ENCODE measurements around the gene TBKBP1. TPM values are rescaled to one million over a fixed set of nuclear protein-coding genes. Genes with fewer than 3 reads are reported as not detected.

The TBKBP1 gene
- polyA plus RNA-seq, 2 of the 4 experiments (the other 2 are of a cell fraction): 3.4 to 9.3 TPM

- WGBS (ENCODE audit: missing lambda C conversion rate): 77% methylated on average over 11 of the region's 11 CpGs
- Histone ChIP-seq H3K9me3 (no peaks in the 10 kb centered on the region), H3K4me1 (peaks cover 13% of the 10 kb centered on the region), H3K4me3 (no peak overlapping the region), H3K27ac (no peak overlapping the region), H3K4me2 (no peak overlapping the region)
- ChIA-PET CTCF (interaction anchor here (0.9 to 7.3 kb wide), 23 partner anchors 9 to 208 kb away, joined by 3 to 130 read pairs (median 6); partner anchors contain the start of gene TBX21), POLR2A (no interaction called here)
- ATAC-seq (0 out of 6 replicates have a peak, but pooled peaks of 1 of the 2 experiments have one; percentile 2), DNase-seq (ENCODE audit: low read depth in 1 of 2, low spot score in 1 of 2) (no peak), FAIRE-seq (no peak)
- TF ChIP-seq ZFP36 (IDR thresholded peaks at IDR 0.05; ENCODE audit: borderline replicate concordance, partially characterized antibody) (peak; percentile 21), RCOR1 (IDR thresholded peaks at IDR 0.05; ENCODE audit: low read depth, low read length) (no peak)
These were observed 3.0 kb downstream of the TBKBP1 start for GRCh38 chr17:47696717-47697642.

GRCh38 chr17:47697906-47698711 lies 4.1 kb downstream of the TBKBP1 start:
- Histone ChIP-seq H3K4me3 (no peak overlapping the region), H3K4me2 (no peak overlapping the region), H3K27ac (no peak overlapping the region), H3K4me1 (peaks cover 8% of the 10 kb centered on the region), H3K9me3 (no peaks in the 10 kb centered on the region)
- POLR2A ChIA-PET: no interaction called here
- TF ChIP-seq BHLHE40 (IDR thresholded peaks at IDR 0.05; ENCODE audit: low read depth, low read length) (no peak), HOXA7 (CRISPR knock-in tag; IDR thresholded peaks at IDR 0.05) (no peak), HEYL (CRISPR knock-in tag; IDR thresholded peaks at IDR 0.05) (no peak), HOXB5 (CRISPR knock-in tag; IDR thresholded peaks at IDR 0.05) (no peak), NR3C1 (IDR thresholded peaks at IDR 0.05) (no peak), MYC (IDR thresholded peaks at IDR 0.05; ENCODE audit: borderline replicate concordance, low read length) (no peak), POLR2AphosphoS2 (conservative IDR thresholded peaks at IDR 0.05; ENCODE audit: low read length) (no peak)
- TF ChIP-seq, protein P1, sequence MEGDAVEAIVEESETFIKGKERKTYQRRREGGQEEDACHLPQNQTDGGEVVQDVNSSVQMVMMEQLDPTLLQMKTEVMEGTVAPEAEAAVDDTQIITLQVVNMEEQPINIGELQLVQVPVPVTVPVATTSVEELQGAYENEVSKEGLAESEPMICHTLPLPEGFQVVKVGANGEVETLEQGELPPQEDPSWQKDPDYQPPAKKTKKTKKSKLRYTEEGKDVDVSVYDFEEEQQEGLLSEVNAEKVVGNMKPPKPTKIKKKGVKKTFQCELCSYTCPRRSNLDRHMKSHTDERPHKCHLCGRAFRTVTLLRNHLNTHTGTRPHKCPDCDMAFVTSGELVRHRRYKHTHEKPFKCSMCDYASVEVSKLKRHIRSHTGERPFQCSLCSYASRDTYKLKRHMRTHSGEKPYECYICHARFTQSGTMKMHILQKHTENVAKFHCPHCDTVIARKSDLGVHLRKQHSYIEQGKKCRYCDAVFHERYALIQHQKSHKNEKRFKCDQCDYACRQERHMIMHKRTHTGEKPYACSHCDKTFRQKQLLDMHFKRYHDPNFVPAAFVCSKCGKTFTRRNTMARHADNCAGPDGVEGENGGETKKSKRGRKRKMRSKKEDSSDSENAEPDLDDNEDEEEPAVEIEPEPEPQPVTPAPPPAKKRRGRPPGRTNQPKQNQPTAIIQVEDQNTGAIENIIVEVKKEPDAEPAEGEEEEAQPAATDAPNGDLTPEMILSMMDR (IDR thresholded peaks at IDR 0.05): no peak
- FAIRE-seq (no peak), DNase-seq (ENCODE audit: low read depth in 1 of 2, low spot score in 1 of 2) (no peak), ATAC-seq (no peak)
- WGBS (ENCODE audit: missing lambda C conversion rate): 69% methylated on average over 8 of the region's 9 CpGs
- CTCF ChIA-PET: interaction anchor here (0.6 to 7.3 kb wide), 45 partner anchors 7 to 734 kb away, joined by 3 to 130 read pairs (median 5); partner anchors contain the start of genes KPNB1, PNPO and TBX21

- Histone ChIP-seq H3K4me1 (peaks cover 4% of the 10 kb centered on the region; the same call in 1 of the 3 replicates), H3K4me3 (no peak overlapping the region), H3K27ac (no peak overlapping the region), H3K4me2 (no peak overlapping the region), H3K9me3 (no peaks in the 10 kb centered on the region)
- 48% methylated on average over 18 of the region's 25 CpGs for whole genome bisulfite sequencing (ENCODE audit: missing lambda C conversion rate)
- FAIRE-seq: no peak
- peak; percentile 41 to 71; a peak in 5 of 6 replicates for ATAC-seq
- ChIA-PET CTCF (interaction anchor here (0.5 to 7.3 kb wide), 49 partner anchors 8 to 1116 kb away, joined by 3 to 130 read pairs (median 6); partner anchors contain the start of genes KPNB1, OSBPL7 and TBX21), POLR2A (interaction anchor here (1.0 kb wide), 1 partner anchor 133 kb away, joined by 3 read pairs; the partner anchor contains the start of genes LRRC46 and MRPL10)
- DNase-seq (ENCODE audit: low read depth in 1 of 2, low spot score in 1 of 2): peak; percentile 61 to 97
- TF ChIP-seq CBX8 (IDR thresholded peaks at IDR 0.05) (no peak), HDAC2 (IDR thresholded peaks at IDR 0.05) (no peak), SMC3 (IDR thresholded peaks at IDR 0.05) (peak; percentile 86), HOXB5 (CRISPR knock-in tag; IDR thresholded peaks at IDR 0.05) (no peak), POLR2A (IDR thresholded peaks at IDR 0.05; ENCODE audit: low read length) (no peak), ESRRA (IDR thresholded peaks at IDR 0.05; ENCODE audit: borderline replicate concordance, low read length) (no peak), RAD21 (conservative IDR thresholded peaks at IDR 0.05 in 1 of 2, IDR thresholded peaks at IDR 0.05 in 1 of 2) (peak; percentile 71 to 80), JUN (IDR thresholded peaks at IDR 0.05) (no peak), CEBPB (IDR thresholded peaks at IDR 0.05) (no peak)
- TF ChIP-seq, protein P1 (IDR thresholded peaks at IDR 0.05): peak; percentile 96
These were observed 5.0 kb downstream of the TBKBP1 start for GRCh38 chr17:47698749-47699535.

Data from A549 (cell line).